Amniotic epithelial cell (primary cell): ENCODE measurements around the gene CPSF2.
A peak's percentile ranks its signal among the peaks of the same experiment; 100 is the strongest.
"Not testable (repeated sequence)": the region's sequence is repeated elsewhere in the genome, so short reads cannot be mapped to it uniquely, and the experiment has no call there.

ENCODE experiments used
- DNase-seq: peaks from one replicate; pipeline ENCODE4 v3.0.0-alpha.2; 2010; ENCODE audit warnings: low read depth

Gene CPSF2

DNA sequence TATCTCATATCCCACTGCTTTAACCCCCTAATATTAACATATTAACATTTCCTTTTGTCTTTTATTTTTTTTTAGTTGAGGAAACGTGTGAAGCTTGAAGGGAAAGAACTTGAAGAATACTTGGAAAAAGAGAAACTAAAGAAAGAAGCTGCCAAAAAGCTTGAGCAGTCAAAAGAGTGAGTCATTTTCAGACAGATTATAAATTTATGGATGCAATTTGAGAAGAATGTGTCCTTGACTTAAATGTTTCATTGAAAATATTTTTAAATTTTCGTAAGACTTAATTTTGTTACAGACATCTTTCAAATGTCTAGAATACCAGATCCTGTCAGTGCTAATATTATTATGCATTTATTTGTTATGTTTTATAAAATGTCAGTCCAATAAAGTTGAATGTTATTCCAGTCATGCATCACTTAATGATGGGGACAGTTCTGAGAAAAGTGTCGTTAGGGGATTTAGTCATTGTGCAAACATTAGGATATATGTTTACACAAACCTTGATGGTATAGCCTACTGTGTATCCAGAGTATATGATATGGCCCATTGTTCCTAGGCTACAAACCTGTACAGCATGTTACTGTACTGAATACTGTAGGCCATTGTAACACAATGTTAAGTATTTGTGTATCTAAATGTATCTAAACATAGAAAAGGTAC, 32.6 kb downstream of the CPSF2 start:
- DNase-seq, result peak; percentile 55

GRCh38 chr14:92160619-92161018, 38.9 kb downstream of the CPSF2 start:
- peak; percentile 95 for DNase-seq

DNA sequence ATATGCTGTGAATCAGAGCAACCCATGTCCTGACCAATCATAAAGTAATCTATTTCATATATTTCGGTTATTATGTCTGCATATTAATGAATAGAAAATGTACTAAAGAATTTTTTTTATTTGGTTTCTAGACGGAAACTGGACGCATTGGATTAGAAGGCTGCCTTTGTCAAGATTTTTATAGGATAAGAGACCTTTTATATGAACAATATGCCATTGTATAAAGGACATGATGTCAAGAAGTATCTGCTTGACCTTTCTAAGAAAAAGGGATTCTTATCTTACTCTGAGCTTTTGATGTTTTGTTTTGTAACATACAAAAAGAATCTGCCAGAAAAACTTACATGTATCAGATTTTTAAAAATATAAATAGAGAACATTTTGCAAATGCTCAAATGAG, 39.8 kb downstream of the CPSF2 start:
- no peak for DNase-seq

- DNase-seq, result no peak
Measured at GRCh38 chr14:92164958-92165357, 43.2 kb downstream of the CPSF2 start.

GRCh38 chr14:92173668-92174067, 51.9 kb downstream of the CPSF2 start:
- peak; percentile 68 for DNase-seq

GRCh38 chr14:92175811-92176210, 54.0 kb downstream of the CPSF2 start:
- no peak for DNase-seq

GRCh38 chr14:92176476-92176875, 54.7 kb downstream of the CPSF2 start:
- DNase-seq, result no peak

- DNase-seq, result not testable (repeated sequence)
Measured at GRCh38 chr14:92179178-92179577, 57.4 kb downstream of the CPSF2 start.

- DNase-seq, result no peak
Measured at GRCh38 chr14:92185559-92185958, 63.8 kb downstream of the CPSF2 start.

GRCh38 chr14:92187616-92188015, 65.8 kb downstream of the CPSF2 start:
- DNase-seq, result not testable (repeated sequence)

- DNase-seq, result no peak
Measured at GRCh38 chr14:92190768-92191167, 69.0 kb downstream of the CPSF2 start.

GRCh38 chr14:92198804-92199203, 77.0 kb downstream of the CPSF2 start:
- DNase-seq, result no peak

DNA sequence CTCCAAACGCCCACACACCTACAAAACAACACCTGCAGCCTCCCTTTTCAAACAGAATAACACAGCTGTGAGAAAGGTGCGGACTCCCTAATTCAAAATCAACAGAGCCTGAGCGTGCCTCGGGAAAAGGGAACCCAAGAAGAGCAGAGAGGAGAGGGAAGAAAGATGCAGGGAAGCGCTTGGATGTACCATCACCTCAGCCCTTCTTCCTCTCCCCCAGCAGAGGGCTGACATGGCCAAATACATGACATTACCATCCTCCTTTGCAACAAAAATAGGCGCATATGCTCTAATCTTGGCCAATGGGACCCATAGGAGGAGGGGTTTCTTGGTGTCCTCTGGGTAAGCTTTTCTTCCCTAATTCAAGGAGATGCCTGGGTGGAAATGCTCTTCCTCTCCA, 78.0 kb downstream of the CPSF2 start:
- no peak for DNase-seq

GRCh38 chr14:92203116-92203515, 81.3 kb downstream of the CPSF2 start:
- DNase-seq, result no peak

GRCh38 chr14:92204792-92205191, 83.0 kb downstream of the CPSF2 start:
- DNase-seq, result no peak

DNA sequence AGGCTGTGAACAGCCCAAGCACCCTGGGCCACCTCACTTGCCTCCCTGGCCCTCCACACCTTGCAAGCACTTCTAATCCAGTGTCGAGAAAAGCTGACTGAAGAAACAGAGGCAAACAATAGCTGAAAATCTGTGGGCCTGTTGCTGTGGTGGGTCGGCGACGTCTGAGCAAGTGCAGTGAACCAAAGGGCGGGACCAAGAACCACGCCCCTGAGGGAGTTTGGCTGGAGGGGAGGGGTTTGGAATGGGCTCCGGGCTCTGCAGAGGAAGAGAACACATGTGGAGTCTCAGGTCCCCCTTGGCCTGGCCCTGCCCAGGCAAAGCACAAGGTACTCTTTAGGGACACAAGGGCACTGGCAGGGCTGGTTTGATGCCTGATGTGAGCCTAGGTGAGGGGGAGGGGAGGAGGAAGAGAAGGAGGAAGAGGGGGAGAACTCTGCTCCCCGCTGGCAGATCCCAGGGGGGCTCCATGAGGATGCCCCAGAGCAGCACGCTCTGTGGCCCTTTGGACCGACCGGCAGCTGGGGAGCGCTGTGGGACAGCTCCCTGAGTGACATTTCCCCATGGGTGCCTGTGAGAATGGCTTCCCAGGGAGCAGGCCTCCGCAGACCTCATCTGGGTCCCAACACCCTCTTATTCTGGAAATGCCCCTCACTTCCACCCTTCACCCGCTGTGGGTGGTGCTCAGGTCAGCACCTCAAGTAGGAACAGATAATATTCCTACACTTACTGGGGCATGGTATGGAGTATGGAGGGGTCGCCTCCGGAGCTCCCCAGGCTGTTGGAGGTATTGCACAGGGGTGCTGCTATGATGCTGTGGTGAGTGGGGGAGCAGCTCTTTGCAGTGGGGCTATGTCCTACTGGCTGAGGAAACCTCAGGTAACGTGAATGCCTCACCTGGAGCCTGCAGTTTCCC, 85.5 kb downstream of the CPSF2 start:
- DNase-seq, result no peak

- no peak for DNase-seq
Measured at GRCh38 chr14:92207928-92208265, 86.1 kb downstream of the CPSF2 start.

DNA sequence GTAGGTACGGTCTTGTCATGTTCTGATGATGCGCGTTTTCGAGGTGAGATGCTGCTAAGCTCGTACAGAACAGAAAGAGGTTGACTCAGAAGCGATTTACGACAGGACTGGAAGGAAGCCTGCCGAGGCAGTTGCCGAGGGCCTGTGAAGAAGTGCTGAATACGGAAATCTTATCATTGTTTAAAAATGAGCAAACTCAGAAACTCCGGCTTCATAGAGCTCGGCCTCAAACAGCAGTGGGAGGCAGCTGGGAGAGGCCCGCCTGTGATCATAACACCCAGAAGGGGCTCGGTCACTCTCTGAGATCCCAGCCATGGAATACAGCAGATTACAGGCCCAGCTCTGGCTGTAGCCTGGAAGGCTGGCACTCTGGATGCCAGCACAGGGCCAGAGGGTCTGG, 87.4 kb downstream of the CPSF2 start:
- DNase-seq, result peak; percentile 9

- DNase-seq, result not testable (repeated sequence)
Measured at GRCh38 chr14:92213125-92213524, 91.4 kb downstream of the CPSF2 start.

DNA sequence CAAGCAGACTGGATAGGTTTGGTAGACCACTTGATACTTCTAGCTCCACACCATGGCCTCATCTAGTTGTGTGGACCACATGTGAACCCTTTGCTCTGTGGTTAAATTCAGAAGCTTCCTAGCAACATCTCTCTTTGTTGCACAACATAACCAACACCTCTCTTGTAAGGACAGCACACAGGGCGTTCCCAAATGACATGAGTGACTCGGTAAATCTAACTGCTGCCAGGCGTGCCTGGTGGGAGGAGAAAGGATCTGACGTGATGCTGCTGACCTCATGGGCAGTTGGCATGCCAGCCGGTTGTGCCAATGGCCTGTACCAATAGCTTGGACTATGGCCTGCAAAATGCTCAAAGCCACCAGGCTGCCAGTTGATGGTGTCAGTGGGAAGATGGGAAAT, 93.8 kb downstream of the CPSF2 start:
- no peak for DNase-seq

DNA sequence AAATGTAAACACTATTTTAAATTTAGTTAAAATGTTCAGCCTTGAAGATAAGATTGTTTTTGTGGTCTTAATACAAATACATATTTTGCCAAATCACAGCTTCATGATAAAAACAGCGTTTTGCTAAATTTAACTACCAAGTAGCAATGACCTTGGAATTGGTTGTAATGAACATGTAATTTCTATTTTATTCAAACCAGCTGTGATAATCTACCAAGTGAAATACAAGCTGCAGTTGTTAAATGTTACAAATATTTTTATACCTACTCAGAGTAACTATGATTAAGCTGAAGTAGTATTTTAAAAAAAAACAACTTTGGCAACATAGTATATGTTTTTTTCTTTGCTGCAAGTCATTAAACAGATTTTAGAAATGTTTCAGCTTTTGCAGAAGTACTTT, 96.2 kb downstream of the CPSF2 start:
- no peak for DNase-seq
